ENCODE measurements around the gene MACF1. TPM values are rescaled to one million over a fixed set of nuclear protein-coding genes. Genes with fewer than 3 reads are reported as not detected.

MACF1 gene
- total RNA-seq, 4 donors from 2014 or later = 386 to 627 (median 576) TPM

DNA sequence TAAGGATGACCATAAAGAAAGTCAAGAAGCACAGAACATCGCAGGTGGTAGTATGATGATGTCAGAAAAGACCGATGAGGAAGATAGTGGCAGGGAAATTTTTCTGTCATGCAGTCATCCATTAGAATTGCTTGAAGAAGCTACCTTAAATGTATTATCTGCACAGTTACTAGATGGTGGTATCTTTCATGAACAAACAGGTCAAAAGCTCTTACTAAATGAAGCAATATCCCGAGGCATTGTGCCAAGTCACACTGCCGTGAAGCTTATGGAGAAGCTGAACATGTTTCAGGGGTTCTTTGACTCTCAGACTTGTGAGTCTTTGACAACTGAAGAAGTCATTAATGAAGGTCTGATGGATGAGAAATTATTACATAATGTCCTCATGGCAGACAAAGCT lies 128.8 kb downstream of the MACF1 start:
- no peak for DNase-seq (ENCODE audit: extremely low spot score)
- WGBS = 68% methylated on average over 4 of the region's 4 CpGs
- Histone ChIP-seq H3K4me3 (no peak overlapping the region), H3K27me3 (no peaks in the 10 kb centered on the region), H3K9me3 (no peaks in the 10 kb centered on the region), H3K36me3 (peaks cover 31 to 93% (median 52%) of the 10 kb centered on the region in 4 donors), H3K27ac (replicated peaks in 1 of 4) (peak overlapping the region in 2 of 4 donors; percentile 0 to 23), H3K4me1 (peaks cover 0 to 46% (median 32%) of the 10 kb centered on the region in 4 donors)
- TF ChIP-seq, protein P1, sequence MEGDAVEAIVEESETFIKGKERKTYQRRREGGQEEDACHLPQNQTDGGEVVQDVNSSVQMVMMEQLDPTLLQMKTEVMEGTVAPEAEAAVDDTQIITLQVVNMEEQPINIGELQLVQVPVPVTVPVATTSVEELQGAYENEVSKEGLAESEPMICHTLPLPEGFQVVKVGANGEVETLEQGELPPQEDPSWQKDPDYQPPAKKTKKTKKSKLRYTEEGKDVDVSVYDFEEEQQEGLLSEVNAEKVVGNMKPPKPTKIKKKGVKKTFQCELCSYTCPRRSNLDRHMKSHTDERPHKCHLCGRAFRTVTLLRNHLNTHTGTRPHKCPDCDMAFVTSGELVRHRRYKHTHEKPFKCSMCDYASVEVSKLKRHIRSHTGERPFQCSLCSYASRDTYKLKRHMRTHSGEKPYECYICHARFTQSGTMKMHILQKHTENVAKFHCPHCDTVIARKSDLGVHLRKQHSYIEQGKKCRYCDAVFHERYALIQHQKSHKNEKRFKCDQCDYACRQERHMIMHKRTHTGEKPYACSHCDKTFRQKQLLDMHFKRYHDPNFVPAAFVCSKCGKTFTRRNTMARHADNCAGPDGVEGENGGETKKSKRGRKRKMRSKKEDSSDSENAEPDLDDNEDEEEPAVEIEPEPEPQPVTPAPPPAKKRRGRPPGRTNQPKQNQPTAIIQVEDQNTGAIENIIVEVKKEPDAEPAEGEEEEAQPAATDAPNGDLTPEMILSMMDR (IDR thresholded peaks at IDR 0.05) = no peak
- TF ChIP-seq POLR2A (IDR thresholded peaks at IDR 0.05; ENCODE audit: low read depth) (no peak), EP300 (IDR thresholded peaks at IDR 0.05) (no peak), POLR2AphosphoS5 (IDR thresholded peaks at IDR 0.05) (peak in 1 of 2 donors; percentile 9)
- intact Hi-C loops (cut with DNase I) = loop anchor here (10.0 kb wide), 1 partner anchor 238 kb away; no protein-coding TSS in a partner anchor

DNA sequence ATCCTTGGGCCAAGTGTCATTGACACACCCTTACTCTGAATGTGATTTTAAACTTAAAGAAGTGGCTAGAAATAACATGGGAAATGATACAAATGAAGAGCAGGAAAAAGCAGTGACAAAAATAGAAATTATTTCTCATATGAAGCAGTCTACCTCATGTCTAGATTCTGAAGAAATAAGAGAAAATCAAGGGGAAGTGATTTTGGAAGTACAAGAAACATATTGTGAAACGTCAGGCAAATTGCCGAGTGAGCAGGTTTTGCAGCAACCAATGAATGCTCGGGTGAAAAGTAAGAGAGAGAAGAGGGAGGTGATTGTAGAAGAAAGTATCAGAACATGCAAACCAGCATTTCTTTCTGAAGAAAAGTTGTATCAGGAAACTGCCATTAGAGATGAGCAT lies 130.7 kb downstream of the MACF1 start:
- Histone ChIP-seq H3K27ac (replicated peaks in 1 of 4) (peak overlapping the region in 2 of 4 donors; percentile 18 to 57), H3K36me3 (peaks cover 45 to 93% (median 69%) of the 10 kb centered on the region in 4 donors), H3K4me3 (no peak overlapping the region), H3K27me3 (no peaks in the 10 kb centered on the region), H3K9me3 (no peaks in the 10 kb centered on the region), H3K4me1 (peaks cover 0 to 35% (median 21%) of the 10 kb centered on the region in 4 donors)
- TF ChIP-seq EP300 (IDR thresholded peaks at IDR 0.05) (no peak), POLR2A (IDR thresholded peaks at IDR 0.05; ENCODE audit: low read depth) (no peak), POLR2AphosphoS5 (IDR thresholded peaks at IDR 0.05) (no peak)
- TF ChIP-seq, protein P1 (IDR thresholded peaks at IDR 0.05) = no peak
- intact Hi-C loops (cut with DNase I) = loop anchor here (10.0 kb wide), 1 partner anchor 240 kb away; no protein-coding TSS in a partner anchor
- WGBS = 73% methylated on average over 3 of the region's 3 CpGs
- DNase-seq (ENCODE audit: extremely low spot score) = no peak

DNA sequence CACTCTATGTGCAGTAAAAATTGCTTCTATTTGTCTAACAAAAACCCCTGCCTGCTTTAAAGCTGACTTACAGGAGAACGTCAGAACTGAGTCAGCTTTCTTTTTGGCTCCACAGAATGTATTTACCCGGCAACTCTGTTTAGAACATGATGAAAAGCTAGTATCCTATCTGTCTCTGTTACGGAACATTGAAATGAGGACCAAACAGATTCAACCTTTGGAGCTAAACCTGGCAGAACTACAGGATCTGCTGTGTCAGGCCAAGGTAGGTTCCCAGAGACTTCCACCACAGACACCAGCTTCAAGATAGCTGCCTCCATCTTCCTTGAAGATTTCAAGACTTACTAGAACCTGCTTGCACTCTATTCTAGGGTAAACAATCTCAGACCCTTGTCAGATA lies 132.6 kb downstream of the MACF1 start:
- Histone ChIP-seq H3K36me3 (peaks cover 48 to 93% (median 72%) of the 10 kb centered on the region in 4 donors), H3K27me3 (no peaks in the 10 kb centered on the region), H3K9me3 (no peaks in the 10 kb centered on the region), H3K4me3 (no peak overlapping the region), H3K4me1 (peaks cover 0 to 19% (median 5%) of the 10 kb centered on the region in 4 donors), H3K27ac (replicated peaks in 1 of 4) (peak overlapping the region in 3 of 4 donors; percentile 7 to 57 (median 47))
- WGBS = 42% methylated on average over 3 of the region's 3 CpGs
- intact Hi-C loops (cut with DNase I) = loop anchor here (10.0 kb wide), 1 partner anchor 242 kb away; no protein-coding TSS in a partner anchor
- DNase-seq (ENCODE audit: extremely low spot score) = no peak
- TF ChIP-seq EP300 (IDR thresholded peaks at IDR 0.05) = no peak
- no peak for TF ChIP-seq POLR2A (IDR thresholded peaks at IDR 0.05; ENCODE audit: low read depth)
- no peak for TF ChIP-seq POLR2AphosphoS5 (IDR thresholded peaks at IDR 0.05)
- TF ChIP-seq, protein P1 (IDR thresholded peaks at IDR 0.05) = no peak

DNA sequence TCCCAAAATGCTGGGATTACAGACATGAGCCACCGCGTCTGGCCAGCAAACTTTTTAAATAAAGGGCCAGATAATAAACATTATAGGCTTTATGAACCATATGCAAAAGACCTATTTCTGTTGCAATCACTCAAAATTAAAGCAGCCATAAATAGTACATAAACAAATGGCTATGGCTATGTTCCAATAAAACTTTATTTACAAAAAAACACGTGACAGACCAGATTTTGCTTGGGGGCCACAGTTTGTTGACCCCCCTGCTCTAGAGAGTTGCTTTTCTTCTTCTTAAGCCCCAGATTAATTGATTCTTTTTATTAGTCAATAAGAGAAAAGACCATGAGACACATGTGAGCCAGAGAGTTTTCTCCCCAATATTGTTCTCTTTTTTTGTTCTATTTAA lies 138.3 kb downstream of the MACF1 start:
- H3K27me3 ChIP-seq = no peaks in the 10 kb centered on the region
- H3K36me3 ChIP-seq = peaks cover 43 to 97% (median 94%) of the 10 kb centered on the region in 4 donors
- TF ChIP-seq EP300 (IDR thresholded peaks at IDR 0.05) (no peak), POLR2A (IDR thresholded peaks at IDR 0.05; ENCODE audit: low read depth) (no peak), POLR2AphosphoS5 (IDR thresholded peaks at IDR 0.05) (no peak)
- TF ChIP-seq, protein P1 (IDR thresholded peaks at IDR 0.05) = no peak
- H3K4me1 ChIP-seq = peaks cover 0 to 3% (median 0%) of the 10 kb centered on the region in 4 donors
- WGBS = 91% methylated on average over 3 of the region's 3 CpGs
- H3K4me3 ChIP-seq = no peak overlapping the region
- intact Hi-C loops (cut with DNase I) = no loop called here
- H3K27ac ChIP-seq (replicated peaks in 1 of 4) = no peak overlapping the region
- no peak for DNase-seq (ENCODE audit: extremely low spot score)
- H3K9me3 ChIP-seq = no peaks in the 10 kb centered on the region

Data from esophagus muscularis mucosa (tissue), 4 donors.